Measurements from ENCODE around the gene CELF5. TPM values are rescaled to one million over a fixed set of nuclear protein-coding genes. Genes with fewer than 3 reads are reported as not detected.

Gene CELF5
- total RNA-seq, 1 experiment from 2014 or later, result 2.5 TPM

DNA sequence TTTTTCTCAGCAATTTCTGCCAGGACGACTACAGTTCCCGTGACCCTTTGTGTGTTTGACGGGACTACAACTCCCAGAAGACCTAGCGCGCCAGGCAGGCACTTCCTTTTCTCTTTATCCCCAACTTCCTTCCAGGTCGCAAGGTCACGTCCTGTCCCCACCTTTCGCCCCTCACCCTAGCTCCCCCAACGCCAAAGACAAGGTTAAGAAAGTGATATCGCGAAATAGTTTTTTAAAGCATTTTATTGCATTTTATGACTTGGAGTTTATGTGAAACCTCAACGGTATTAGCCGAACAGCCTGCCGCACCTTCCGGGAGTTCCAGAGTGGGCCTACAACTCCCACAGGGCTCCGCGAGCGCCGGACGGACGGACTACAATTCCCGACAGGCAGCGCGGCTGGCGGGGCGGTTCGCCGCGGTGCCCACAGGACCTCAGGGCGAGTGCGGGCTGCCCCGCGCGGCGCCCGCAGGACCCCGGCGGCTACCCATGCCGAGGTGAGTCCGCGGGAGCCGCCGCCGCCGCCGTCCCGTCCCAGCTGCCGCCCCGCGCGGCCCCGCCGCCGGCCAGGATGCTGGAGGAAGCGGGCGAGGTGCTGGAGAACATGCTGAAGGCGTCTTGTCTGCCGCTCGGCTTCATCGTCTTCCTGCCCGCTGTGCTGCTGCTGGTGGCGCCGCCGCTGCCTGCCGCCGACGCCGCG is 38.9 kb upstream of the CELF5 start, which contains the start of gene NCLN (continued):
- TF ChIP-seq CBX3 (IDR thresholded peaks at IDR 0.05; ENCODE audit: low read depth) (no peak), RAD21 (IDR thresholded peaks at IDR 0.05; ENCODE audit: low read depth) (no peak), JUND (IDR thresholded peaks at IDR 0.05) (no peak), FOSL1 (IDR thresholded peaks at IDR 0.05; ENCODE audit: low read depth) (no peak), EGR1 (IDR thresholded peaks at IDR 0.05; ENCODE audit: low read depth) (no peak), ZFX (IDR thresholded peaks at IDR 0.05) (no peak), ZNF274 (IDR thresholded peaks at IDR 0.05; ENCODE audit: low read depth, low read length) (no peak)
- TF ChIP-seq, protein P1, sequence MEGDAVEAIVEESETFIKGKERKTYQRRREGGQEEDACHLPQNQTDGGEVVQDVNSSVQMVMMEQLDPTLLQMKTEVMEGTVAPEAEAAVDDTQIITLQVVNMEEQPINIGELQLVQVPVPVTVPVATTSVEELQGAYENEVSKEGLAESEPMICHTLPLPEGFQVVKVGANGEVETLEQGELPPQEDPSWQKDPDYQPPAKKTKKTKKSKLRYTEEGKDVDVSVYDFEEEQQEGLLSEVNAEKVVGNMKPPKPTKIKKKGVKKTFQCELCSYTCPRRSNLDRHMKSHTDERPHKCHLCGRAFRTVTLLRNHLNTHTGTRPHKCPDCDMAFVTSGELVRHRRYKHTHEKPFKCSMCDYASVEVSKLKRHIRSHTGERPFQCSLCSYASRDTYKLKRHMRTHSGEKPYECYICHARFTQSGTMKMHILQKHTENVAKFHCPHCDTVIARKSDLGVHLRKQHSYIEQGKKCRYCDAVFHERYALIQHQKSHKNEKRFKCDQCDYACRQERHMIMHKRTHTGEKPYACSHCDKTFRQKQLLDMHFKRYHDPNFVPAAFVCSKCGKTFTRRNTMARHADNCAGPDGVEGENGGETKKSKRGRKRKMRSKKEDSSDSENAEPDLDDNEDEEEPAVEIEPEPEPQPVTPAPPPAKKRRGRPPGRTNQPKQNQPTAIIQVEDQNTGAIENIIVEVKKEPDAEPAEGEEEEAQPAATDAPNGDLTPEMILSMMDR (IDR thresholded peaks at IDR 0.05 in 2 of 3, conservative IDR thresholded peaks at IDR 0.05 in 1 of 3; ENCODE audit: borderline replicate concordance in 1 of 3, insufficient read depth in 1 of 3, low read depth in 2 of 3, low read length in 2 of 3), result no peak
- TF ChIP-seq, protein P2, sequence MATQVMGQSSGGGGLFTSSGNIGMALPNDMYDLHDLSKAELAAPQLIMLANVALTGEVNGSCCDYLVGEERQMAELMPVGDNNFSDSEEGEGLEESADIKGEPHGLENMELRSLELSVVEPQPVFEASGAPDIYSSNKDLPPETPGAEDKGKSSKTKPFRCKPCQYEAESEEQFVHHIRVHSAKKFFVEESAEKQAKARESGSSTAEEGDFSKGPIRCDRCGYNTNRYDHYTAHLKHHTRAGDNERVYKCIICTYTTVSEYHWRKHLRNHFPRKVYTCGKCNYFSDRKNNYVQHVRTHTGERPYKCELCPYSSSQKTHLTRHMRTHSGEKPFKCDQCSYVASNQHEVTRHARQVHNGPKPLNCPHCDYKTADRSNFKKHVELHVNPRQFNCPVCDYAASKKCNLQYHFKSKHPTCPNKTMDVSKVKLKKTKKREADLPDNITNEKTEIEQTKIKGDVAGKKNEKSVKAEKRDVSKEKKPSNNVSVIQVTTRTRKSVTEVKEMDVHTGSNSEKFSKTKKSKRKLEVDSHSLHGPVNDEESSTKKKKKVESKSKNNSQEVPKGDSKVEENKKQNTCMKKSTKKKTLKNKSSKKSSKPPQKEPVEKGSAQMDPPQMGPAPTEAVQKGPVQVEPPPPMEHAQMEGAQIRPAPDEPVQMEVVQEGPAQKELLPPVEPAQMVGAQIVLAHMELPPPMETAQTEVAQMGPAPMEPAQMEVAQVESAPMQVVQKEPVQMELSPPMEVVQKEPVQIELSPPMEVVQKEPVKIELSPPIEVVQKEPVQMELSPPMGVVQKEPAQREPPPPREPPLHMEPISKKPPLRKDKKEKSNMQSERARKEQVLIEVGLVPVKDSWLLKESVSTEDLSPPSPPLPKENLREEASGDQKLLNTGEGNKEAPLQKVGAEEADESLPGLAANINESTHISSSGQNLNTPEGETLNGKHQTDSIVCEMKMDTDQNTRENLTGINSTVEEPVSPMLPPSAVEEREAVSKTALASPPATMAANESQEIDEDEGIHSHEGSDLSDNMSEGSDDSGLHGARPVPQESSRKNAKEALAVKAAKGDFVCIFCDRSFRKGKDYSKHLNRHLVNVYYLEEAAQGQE (IDR thresholded peaks at IDR 0.05; ENCODE audit: low read depth), result no peak

Measured in HCT116 (cell line).